ENCODE results near the gene ARHGAP22. TPM values are rescaled to one million over a fixed set of nuclear protein-coding genes. Genes with fewer than 3 reads are reported as not detected.

Gene ARHGAP22
- total RNA-seq, 2 donors from 2014 or later, result 0.32 to 0.48 TPM

- no peaks in the 10 kb centered on the region for H3K36me3 Mint-ChIP-seq (ENCODE audit: low read depth)
- no peak for ATAC-seq (replicated peaks)
- H3K27ac Mint-ChIP-seq, result no peak overlapping the region
- peaks cover 12% of the 10 kb centered on the region for H3K27me3 Mint-ChIP-seq
- peaks cover 3% of the 10 kb centered on the region for H3K9me3 Mint-ChIP-seq
- H3K4me1 Mint-ChIP-seq, result no peaks in the 10 kb centered on the region
- no peak overlapping the region for H3K4me3 Mint-ChIP-seq
Observed at GRCh38 chr10:48507933-48508790, 96.7 kb downstream of the ARHGAP22 start.

GRCh38 chr10:48507494-48507893 lies 97.4 kb downstream of the ARHGAP22 start:
- Mint-ChIP-seq H3K27ac (no peak overlapping the region), H3K36me3 (ENCODE audit: low read depth) (no peaks in the 10 kb centered on the region), H3K9me3 (no peaks in the 10 kb centered on the region), H3K4me3 (no peak overlapping the region), H3K27me3 (peaks cover 8% of the 10 kb centered on the region), H3K4me1 (no peaks in the 10 kb centered on the region)
- no peak for ATAC-seq (replicated peaks)

GRCh38 chr10:48506147-48506917 lies 98.5 kb downstream of the ARHGAP22 start:
- H3K4me3 Mint-ChIP-seq, result no peak overlapping the region
- peaks cover 6% of the 10 kb centered on the region for H3K27me3 Mint-ChIP-seq
- no peaks in the 10 kb centered on the region for H3K9me3 Mint-ChIP-seq
- no peak overlapping the region for H3K27ac Mint-ChIP-seq
- no peaks in the 10 kb centered on the region for H3K36me3 Mint-ChIP-seq (ENCODE audit: low read depth)
- ATAC-seq (replicated peaks), result peak; percentile 44
- no peaks in the 10 kb centered on the region for H3K4me1 Mint-ChIP-seq

- Mint-ChIP-seq H3K27ac (no peak overlapping the region), H3K4me1 (no peaks in the 10 kb centered on the region), H3K36me3 (ENCODE audit: low read depth) (no peaks in the 10 kb centered on the region), H3K27me3 (peaks cover 6% of the 10 kb centered on the region), H3K4me3 (no peak overlapping the region), H3K9me3 (no peaks in the 10 kb centered on the region)
- no peak for ATAC-seq (replicated peaks)
Observed at GRCh38 chr10:48505394-48506112, 99.3 kb downstream of the ARHGAP22 start.

- no peak for ATAC-seq (replicated peaks)
- peaks cover 6% of the 10 kb centered on the region for H3K27me3 Mint-ChIP-seq
- no peaks in the 10 kb centered on the region for H3K36me3 Mint-ChIP-seq (ENCODE audit: low read depth)
- no peaks in the 10 kb centered on the region for H3K9me3 Mint-ChIP-seq
- no peak overlapping the region for H3K4me3 Mint-ChIP-seq
- no peaks in the 10 kb centered on the region for H3K4me1 Mint-ChIP-seq
- H3K27ac Mint-ChIP-seq, result no peak overlapping the region
Observed at GRCh38 chr10:48504141-48504885, 100.6 kb downstream of the ARHGAP22 start.

- no peaks in the 10 kb centered on the region for H3K36me3 Mint-ChIP-seq (ENCODE audit: low read depth)
- no peak overlapping the region for H3K27ac Mint-ChIP-seq
- no peak for ATAC-seq (replicated peaks)
- H3K27me3 Mint-ChIP-seq, result peaks cover 6% of the 10 kb centered on the region
- H3K4me1 Mint-ChIP-seq, result no peaks in the 10 kb centered on the region
- no peaks in the 10 kb centered on the region for H3K9me3 Mint-ChIP-seq
- H3K4me3 Mint-ChIP-seq, result no peak overlapping the region
Observed at GRCh38 chr10:48503293-48503911, 101.5 kb downstream of the ARHGAP22 start.

- no peaks in the 10 kb centered on the region for H3K9me3 Mint-ChIP-seq
- ATAC-seq (replicated peaks), result no peak
- H3K27me3 Mint-ChIP-seq, result peaks cover 6% of the 10 kb centered on the region
- H3K4me3 Mint-ChIP-seq, result no peak overlapping the region
- no peak overlapping the region for H3K27ac Mint-ChIP-seq
- no peaks in the 10 kb centered on the region for H3K36me3 Mint-ChIP-seq (ENCODE audit: low read depth)
- no peaks in the 10 kb centered on the region for H3K4me1 Mint-ChIP-seq
Observed at GRCh38 chr10:48502791-48503190, 102.1 kb downstream of the ARHGAP22 start.

- H3K36me3 Mint-ChIP-seq (ENCODE audit: low read depth), result no peaks in the 10 kb centered on the region
- H3K4me3 Mint-ChIP-seq, result no peak overlapping the region
- no peaks in the 10 kb centered on the region for H3K9me3 Mint-ChIP-seq
- H3K27me3 Mint-ChIP-seq, result peaks cover 6% of the 10 kb centered on the region
- no peaks in the 10 kb centered on the region for H3K4me1 Mint-ChIP-seq
- no peak overlapping the region for H3K27ac Mint-ChIP-seq
- ATAC-seq (replicated peaks), result no peak
Observed at GRCh38 chr10:48501787-48502771, 102.8 kb downstream of the ARHGAP22 start.

- Mint-ChIP-seq H3K4me3 (no peak overlapping the region), H3K9me3 (no peaks in the 10 kb centered on the region), H3K4me1 (no peaks in the 10 kb centered on the region), H3K36me3 (ENCODE audit: low read depth) (no peaks in the 10 kb centered on the region), H3K27me3 (peaks cover 8% of the 10 kb centered on the region), H3K27ac (no peak overlapping the region)
- no peak for ATAC-seq (replicated peaks)
Observed at GRCh38 chr10:48501226-48501625, 103.6 kb downstream of the ARHGAP22 start.

GRCh38 chr10:48500771-48501170 lies 104.1 kb downstream of the ARHGAP22 start:
- Mint-ChIP-seq H3K27ac (no peak overlapping the region), H3K36me3 (ENCODE audit: low read depth) (no peaks in the 10 kb centered on the region), H3K4me1 (no peaks in the 10 kb centered on the region), H3K9me3 (no peaks in the 10 kb centered on the region), H3K27me3 (peaks cover 8% of the 10 kb centered on the region), H3K4me3 (no peak overlapping the region)
- no peak for ATAC-seq (replicated peaks)

- H3K9me3 Mint-ChIP-seq, result no peaks in the 10 kb centered on the region
- H3K36me3 Mint-ChIP-seq (ENCODE audit: low read depth), result no peaks in the 10 kb centered on the region
- no peak for ATAC-seq (replicated peaks)
- H3K27me3 Mint-ChIP-seq, result peaks cover 17% of the 10 kb centered on the region
- peaks cover 9% of the 10 kb centered on the region for H3K4me1 Mint-ChIP-seq
- H3K27ac Mint-ChIP-seq, result no peak overlapping the region
- H3K4me3 Mint-ChIP-seq, result no peak overlapping the region
Observed at GRCh38 chr10:48498940-48499510, 105.8 kb downstream of the ARHGAP22 start.

- peaks cover 17% of the 10 kb centered on the region for H3K27me3 Mint-ChIP-seq
- no peaks in the 10 kb centered on the region for H3K36me3 Mint-ChIP-seq (ENCODE audit: low read depth)
- H3K9me3 Mint-ChIP-seq, result no peaks in the 10 kb centered on the region
- no peak overlapping the region for H3K4me3 Mint-ChIP-seq
- H3K4me1 Mint-ChIP-seq, result peaks cover 9% of the 10 kb centered on the region
- no peak overlapping the region for H3K27ac Mint-ChIP-seq
- no peak for ATAC-seq (replicated peaks)
Observed at GRCh38 chr10:48497780-48498770, 106.8 kb downstream of the ARHGAP22 start.

All from activated T-helper 17 cell treated with anti-CD3 and anti-CD28 coated beads, Interleukin-2, amount 50 U/mL, for 72 hours (primary cell).